SK-N-SH (cell line): Measurements from ENCODE around the gene STK31. TPM values are rescaled to one million over a fixed set of nuclear protein-coding genes. Genes with fewer than 3 reads are reported as not detected.

Experiments used
- CTCF ChIA-PET: fragments of 300-600, 350-600 bp; formaldehyde crosslinking; extraction: SDS; loops from one replicate; lab custom pipeline; 2021; lab: Yijun Ruan, JAX
- POLR2A ChIA-PET: fragments of 350-600 bp; sonication (Branson Sonifier 250); formaldehyde crosslinking; extraction: SDS; loops from one replicate; lab custom pipeline; 2020; ENCODE audit warnings: antibody characterized with exemption, inconsistent platforms; lab: Yijun Ruan, JAX
- DNase-seq: peaks from one replicate; pipeline ENCODE4 v3.0.0; 2012
- H2AFZ ChIP-seq: fragments of 200-600 bp; sonication (generic); 2 replicates; pipeline ENCODE4 v1.8.1; 2016; ENCODE audit warnings: antibody characterized with exemption, mild to moderate bottlenecking, low read depth
- H3F3A ChIP-seq: fragments of 200-600 bp; sonication (generic); replicated peaks from 2 replicates; pipeline ENCODE3; 2016; ENCODE audit warnings: antibody characterized with exemption, mild to moderate bottlenecking; ENCODE audit not compliant: insufficient read depth
- H3K27ac ChIP-seq, 2 experiments: fragments of 200-500 bp in 1 of 2; fragments of 200-600 bp in 1 of 2; sonication (Bioruptor generic) in 1 of 2; sonication (generic), shearing (Covaris generic) in 1 of 2; 2 replicates each; pipeline versions ENCODE4 v1.5.1 to v1.6.1; 2014 to 2016; ENCODE audit warnings: low read depth in 2 of 2, inconsistent platforms in 1 of 2, low read length in 1 of 2, mild to moderate bottlenecking in 1 of 2, mixed read lengths in 1 of 2
- H3K27me3 ChIP-seq: fragments of 200-600 bp; sonication (generic), shearing (Covaris generic); 2 replicates; pipeline ENCODE4 v1.6.1; 2016; ENCODE audit warnings: mixed run types; ENCODE audit not compliant: insufficient read depth
- H3K36me3 ChIP-seq, 2 experiments: fragments of 200-500 bp in 1 of 2; fragments of 200-600 bp in 1 of 2; sonication (Bioruptor generic) in 1 of 2; sonication (generic) in 1 of 2; replicated peaks in 1 of 2; 2 replicates each; pipeline versions ENCODE3 to v1.5.1; 2014 to 2016; ENCODE audit warnings: low read length in 1 of 2, mild to moderate bottlenecking in 1 of 2; ENCODE audit not compliant: insufficient read depth in 2 of 2, control insufficient read depth in 1 of 2
- H3K4me1 ChIP-seq, 2 experiments: fragments of 200-500 bp in 1 of 2; fragments of 200-600 bp in 1 of 2; sonication (Bioruptor generic) in 1 of 2; sonication (generic), shearing (Covaris generic) in 1 of 2; 2 replicates each; pipeline versions ENCODE4 v1.5.1 to v1.6.1; 2014 to 2016; ENCODE audit warnings: low read depth in 1 of 2, low read length in 1 of 2, mixed run types in 1 of 2; ENCODE audit not compliant: insufficient read depth in 2 of 2, control insufficient read depth in 1 of 2
- H3K4me2 ChIP-seq: fragments of 200-600 bp; sonication (generic), shearing (Covaris generic); 2 replicates; pipeline ENCODE4 v1.6.1; 2017; ENCODE audit warnings: mixed run types
- H3K4me3 ChIP-seq, 2 experiments: fragments of 200-500 bp in 1 of 2; fragments of 200-600 bp in 1 of 2; sonication (Bioruptor generic) in 1 of 2; sonication (generic), shearing (Covaris generic) in 1 of 2; 2 replicates each; pipeline versions ENCODE4 v1.5.1 to v1.8.1; 2014 to 2016; ENCODE audit warnings: low read depth in 2 of 2, inconsistent platforms in 1 of 2, low read length in 1 of 2, mild to moderate bottlenecking in 1 of 2, mixed read lengths in 1 of 2, moderate library complexity in 1 of 2
- H3K79me2 ChIP-seq: fragments of 200-600 bp; sonication (generic); 2 replicates; pipeline ENCODE4 v1.8.1; 2017; ENCODE audit warnings: mild to moderate bottlenecking; ENCODE audit not compliant: insufficient read depth
- H3K9ac ChIP-seq: fragments of 200-600 bp; sonication (generic); 2 replicates; pipeline ENCODE4 v1.6.1; 2017; ENCODE audit warnings: mixed run types
- H3K9me2 ChIP-seq: fragments of 200-600 bp; sonication (generic); 2 replicates; pipeline ENCODE4 v1.6.1; 2017; ENCODE audit warnings: mixed run types
- H3K9me3 ChIP-seq: fragments of 200-600 bp; sonication (generic); 2 replicates; pipeline ENCODE4 v1.6.1; 2017; ENCODE audit warnings: mixed run types, mild to moderate bottlenecking, moderate library complexity
- H4K20me1 ChIP-seq: fragments of 200-600 bp; sonication (generic); 2 replicates; pipeline ENCODE4 v1.6.1; 2017; ENCODE audit warnings: mild to moderate bottlenecking, mixed run types; ENCODE audit not compliant: insufficient read depth
- CHD2 ChIP-seq: fragments of 150-350 bp; IDR thresholded peaks from 2 replicates; pipeline ENCODE4 v1.6.1; 2018; ENCODE audit warnings: low read length; ENCODE audit not compliant: partially characterized antibody
- EP300 ChIP-seq, 2 experiments: IDR thresholded peaks; 2 replicates each; pipeline versions ENCODE4 v1.4.0 to v1.6.1; 2012; ENCODE audit warnings: borderline replicate concordance in 1 of 2, low read depth in 1 of 2, low read length in 1 of 2
- EZH2phosphoT487 ChIP-seq: fragments of 200-600 bp; sonication (generic); IDR thresholded peaks from 2 replicates; pipeline ENCODE4 v1.6.1; 2017; ENCODE audit warnings: low read depth, mixed run types, mild to moderate bottlenecking, antibody characterized with exemption, moderate library complexity, borderline replicate concordance
- FOSL2 ChIP-seq: IDR thresholded peaks from 2 replicates; pipeline ENCODE4 v1.4.0; 2012; ENCODE audit warnings: low read depth, mild to moderate bottlenecking, moderate library complexity, borderline replicate concordance
- IRF3 ChIP-seq: fragments of 150-350 bp; IDR thresholded peaks from 2 replicates; pipeline ENCODE4 v1.6.1; 2016; ENCODE audit warnings: mild to moderate bottlenecking, low read depth, low read length
- JUND ChIP-seq: IDR thresholded peaks from 2 replicates; pipeline ENCODE4 v1.4.0; 2012
- MEF2A ChIP-seq: IDR thresholded peaks from 2 replicates; pipeline ENCODE4 v1.4.0; 2012; ENCODE audit warnings: low read depth, borderline replicate concordance
- NRF1 ChIP-seq: IDR thresholded peaks from 2 replicates; pipeline ENCODE4 v1.6.1; 2012; ENCODE audit warnings: low read depth, mild to moderate bottlenecking, low read length
- RCOR1 ChIP-seq: fragments of 150-350 bp; IDR thresholded peaks from 2 replicates; pipeline ENCODE4 v1.6.1; 2017; ENCODE audit warnings: antibody characterized with exemption, low read length
- RFX5 ChIP-seq: IDR thresholded peaks from 2 replicates; pipeline ENCODE4 v1.6.1; 2012; ENCODE audit warnings: mild to moderate bottlenecking, improper control_type of control experiment, low read length
- RXRA ChIP-seq: IDR thresholded peaks from 2 replicates; pipeline ENCODE4 v1.4.0; 2012; ENCODE audit warnings: low read depth, mild to moderate bottlenecking, borderline replicate concordance
- SIN3A ChIP-seq: IDR thresholded peaks from 2 replicates; pipeline ENCODE4 v1.6.1; 2012; ENCODE audit warnings: low read depth, mild to moderate bottlenecking, low read length, moderate library complexity, borderline replicate concordance
- SMC3 ChIP-seq: IDR thresholded peaks from 2 replicates; pipeline ENCODE4 v1.6.1; 2012; ENCODE audit warnings: low read depth, low read length, improper control_type of control experiment
- TCF12 ChIP-seq: IDR thresholded peaks from 2 replicates; pipeline ENCODE4 v1.4.0; 2012
- YY1 ChIP-seq: IDR thresholded peaks from 2 replicates; pipeline ENCODE4 v1.4.0; 2012; ENCODE audit warnings: low read depth, mild to moderate bottlenecking
- WGBS: methylation state at CpG from one replicate; pipeline ENCODE4 v1.1.6; 2017; ENCODE audit warnings: low lambda C conversion rate; 5-methylcytosine and 5-hydroxymethylcytosine counted together
- polyA plus RNA-seq, 3 experiments: library from polyadenylated mRNA; depleted of rRNA; stranded (reverse); fragments of >200 nt; gene quantifications; 2 replicates each; pipeline ENCODE4 v1.2.3, GENCODE V29; 2012
- TF ChIP-seq, protein P1 (sequence below): IDR thresholded peaks from 2 replicates; pipeline ENCODE4 v1.4.0; 2012; ENCODE audit warnings: low read depth
- TF ChIP-seq, protein P2 (sequence below): fragments of 200-600 bp; sonication (generic); IDR thresholded peaks from 2 replicates; pipeline ENCODE4 v1.6.1; 2017; ENCODE audit warnings: antibody characterized with exemption, mild to moderate bottlenecking, moderate library complexity
- TF ChIP-seq, protein P3 (sequence below): IDR thresholded peaks from 2 replicates; pipeline ENCODE4; 2012

Gene STK31
- polyA plus RNA-seq, 1 of the 3 experiments (the other 2 are of a cell fraction) = 0.02 TPM

GRCh38 chr7:23685731-23686130 lies 24.3 kb upstream of the STK31 start:
- POLR2A ChIA-PET = no interaction called here
- Histone ChIP-seq H3K79me2 (no peaks in the 10 kb centered on the region), H2AFZ (no peak overlapping the region)
- TF ChIP-seq MEF2A (no peak), YY1 (no peak), IRF3 (no peak), FOSL2 (no peak), EP300 (IDR thresholded peaks at IDR 0.05; ENCODE audit: borderline replicate concordance in 1 of 2, low read depth in 1 of 2, low read length in 1 of 2) (no peak), RXRA (no peak), JUND (no peak), EZH2phosphoT487 (no peak), RFX5 (no peak), TCF12 (no peak), SIN3A (no peak), RCOR1 (no peak)
- TF ChIP-seq, protein P1, sequence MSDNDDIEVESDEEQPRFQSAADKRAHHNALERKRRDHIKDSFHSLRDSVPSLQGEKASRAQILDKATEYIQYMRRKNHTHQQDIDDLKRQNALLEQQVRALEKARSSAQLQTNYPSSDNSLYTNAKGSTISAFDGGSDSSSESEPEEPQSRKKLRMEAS = no peak
- TF ChIP-seq, protein P2, sequence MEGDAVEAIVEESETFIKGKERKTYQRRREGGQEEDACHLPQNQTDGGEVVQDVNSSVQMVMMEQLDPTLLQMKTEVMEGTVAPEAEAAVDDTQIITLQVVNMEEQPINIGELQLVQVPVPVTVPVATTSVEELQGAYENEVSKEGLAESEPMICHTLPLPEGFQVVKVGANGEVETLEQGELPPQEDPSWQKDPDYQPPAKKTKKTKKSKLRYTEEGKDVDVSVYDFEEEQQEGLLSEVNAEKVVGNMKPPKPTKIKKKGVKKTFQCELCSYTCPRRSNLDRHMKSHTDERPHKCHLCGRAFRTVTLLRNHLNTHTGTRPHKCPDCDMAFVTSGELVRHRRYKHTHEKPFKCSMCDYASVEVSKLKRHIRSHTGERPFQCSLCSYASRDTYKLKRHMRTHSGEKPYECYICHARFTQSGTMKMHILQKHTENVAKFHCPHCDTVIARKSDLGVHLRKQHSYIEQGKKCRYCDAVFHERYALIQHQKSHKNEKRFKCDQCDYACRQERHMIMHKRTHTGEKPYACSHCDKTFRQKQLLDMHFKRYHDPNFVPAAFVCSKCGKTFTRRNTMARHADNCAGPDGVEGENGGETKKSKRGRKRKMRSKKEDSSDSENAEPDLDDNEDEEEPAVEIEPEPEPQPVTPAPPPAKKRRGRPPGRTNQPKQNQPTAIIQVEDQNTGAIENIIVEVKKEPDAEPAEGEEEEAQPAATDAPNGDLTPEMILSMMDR = no peak
- TF ChIP-seq, all 33 proteins: peak for 0
- Histone ChIP-seq H3K9me2 (no peaks in the 10 kb centered on the region), H3K36me3 (peaks cover 0 to 8% of the 10 kb centered on the region in 2 experiments), H3K9ac (no peak overlapping the region), H3K4me3 (no peak overlapping the region), H3K27ac (no peak overlapping the region), H3K4me1 (peaks cover 0 to 6% of the 10 kb centered on the region in 2 experiments; a peak in 1 of 4 replicates), H3F3A (no peaks in the 10 kb centered on the region), H4K20me1 (no peaks in the 10 kb centered on the region), H3K27me3 (no peaks in the 10 kb centered on the region), H3K4me2 (no peak overlapping the region), H3K9me3 (no peaks in the 10 kb centered on the region)
- CTCF ChIA-PET = interaction anchor here (1.3 to 2.5 kb wide), 5 partner anchors 10 to 139 kb away, joined by 3 to 7 read pairs (median 4); no protein-coding TSS in a partner anchor
- 85% methylated on average over 3 of the region's 3 CpGs for WGBS
- no peak for DNase-seq

DNA sequence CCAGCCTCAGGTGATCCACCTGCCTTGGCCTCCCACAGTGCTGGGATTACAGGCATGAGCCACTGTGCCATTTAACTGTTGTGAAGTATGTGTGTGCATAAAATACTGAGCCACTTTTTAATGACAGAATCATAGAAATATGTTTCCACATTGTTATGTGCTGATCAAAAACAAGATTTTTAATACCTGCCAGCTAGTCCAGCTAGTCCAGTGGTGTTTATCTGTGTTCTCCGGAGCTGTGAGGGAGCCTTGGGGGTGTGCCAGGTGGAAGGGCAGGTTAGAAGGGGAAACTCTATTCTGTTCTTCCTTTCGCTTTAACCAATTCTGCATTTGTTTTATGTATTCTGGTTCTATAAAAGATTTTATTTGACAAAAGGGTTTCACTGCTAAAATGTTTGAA lies 23.0 kb upstream of the STK31 start:
- H3F3A ChIP-seq = no peaks in the 10 kb centered on the region
- H4K20me1 ChIP-seq = no peaks in the 10 kb centered on the region
- TF ChIP-seq NRF1 (no peak), SMC3 (no peak), MEF2A (no peak), CHD2 (no peak), EP300 (IDR thresholded peaks at IDR 0.05; ENCODE audit: borderline replicate concordance in 1 of 2, low read depth in 1 of 2, low read length in 1 of 2) (no peak)
- TF ChIP-seq, protein P3, sequence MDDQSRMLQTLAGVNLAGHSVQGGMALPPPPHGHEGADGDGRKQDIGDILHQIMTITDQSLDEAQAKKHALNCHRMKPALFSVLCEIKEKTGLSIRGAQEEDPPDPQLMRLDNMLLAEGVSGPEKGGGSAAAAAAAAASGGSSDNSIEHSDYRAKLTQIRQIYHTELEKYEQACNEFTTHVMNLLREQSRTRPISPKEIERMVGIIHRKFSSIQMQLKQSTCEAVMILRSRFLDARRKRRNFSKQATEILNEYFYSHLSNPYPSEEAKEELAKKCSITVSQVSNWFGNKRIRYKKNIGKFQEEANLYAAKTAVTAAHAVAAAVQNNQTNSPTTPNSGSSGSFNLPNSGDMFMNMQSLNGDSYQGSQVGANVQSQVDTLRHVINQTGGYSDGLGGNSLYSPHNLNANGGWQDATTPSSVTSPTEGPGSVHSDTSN = no peak
- no peaks in the 10 kb centered on the region for H3K79me2 ChIP-seq
- H3K27me3 ChIP-seq = no peaks in the 10 kb centered on the region
- ChIA-PET POLR2A (no interaction called here), CTCF (interaction anchor here (1.2 to 2.4 kb wide), 3 partner anchors 25 to 486 kb away, joined by 3 to 6 read pairs (median 4); no protein-coding TSS in a partner anchor)
- H3K9ac ChIP-seq = no peak overlapping the region
- no peak overlapping the region for H3K4me2 ChIP-seq
- peaks cover 3 to 21% of the 10 kb centered on the region in 2 experiments for H3K36me3 ChIP-seq
- H2AFZ ChIP-seq = no peak overlapping the region
- DNase-seq = no peak
- H3K9me2 ChIP-seq = no peaks in the 10 kb centered on the region
- H3K4me1 ChIP-seq = no peaks in the 10 kb centered on the region
- H3K9me3 ChIP-seq = no peaks in the 10 kb centered on the region
- no peak overlapping the region for H3K4me3 ChIP-seq
- no peak overlapping the region for H3K27ac ChIP-seq
- WGBS = 73% methylated on average over 2 of the region's 2 CpGs
